GM12878 (cell line): ENCODE measurements around the gene CCDC34. TPM values are rescaled to one million over a fixed set of nuclear protein-coding genes. Genes with fewer than 3 reads are reported as not detected.

Source experiments
- ATAC-seq: fragments of 200-7000 bp; cut with Tn5 transposase; 3 replicates; pipeline ENCODE4 v1.9.1; 2020; ENCODE audit warnings: mild to moderate bottlenecking, moderate library complexity
- BruUV-seq: library from RNA; stranded (reverse); fragments of 400-500 nt; replicated peaks from 2 replicates; lab custom pipeline; 2021; lab: Mats Ljungman, UMichigan
- CTCF ChIA-PET: fragments of 300-600 bp; sonication (Branson Sonifier 250); formaldehyde crosslinking; extraction: SDS; loops from one replicate; lab custom pipeline; 2021; ENCODE audit warnings: inconsistent platforms; lab: Yijun Ruan, JAX
- POLR2A ChIA-PET: fragments of 350-600 bp; formaldehyde crosslinking; extraction: SDS; loops from one replicate; lab custom pipeline; 2021; ENCODE audit warnings: inconsistent platforms; lab: Charles Lee
- RAD21 ChIA-PET: fragments of 300-600 bp; sonication (Branson Sonifier 250); formaldehyde crosslinking; loops from one replicate; lab custom pipeline; 2023; ENCODE audit warnings: antibody characterized with exemption; ENCODE audit not compliant: unreplicated experiment; lab: Charles Lee
- SMC1A ChIA-PET: fragments of 300-600 bp; sonication (Branson Sonifier 250); formaldehyde crosslinking; loops from one replicate; lab custom pipeline; 2023; ENCODE audit not compliant: unreplicated experiment, uncharacterized antibody; lab: Charles Lee
- DNase-seq: peaks from one replicate; pipeline ENCODE4 v3.0.0-alpha.2; 2011; ENCODE audit warnings: low read depth, low spot score
- FAIRE-seq: peaks from 3 replicates; lab custom pipeline; 2011; peaks lifted over from hg19 to GRCh38; lab: Jason Lieb, UNC
- H2AFZ ChIP-seq: 2 replicates; pipeline ENCODE4 v1.6.0; 2011; ENCODE audit warnings: low read depth, low read length, control low read depth; ENCODE audit not compliant: control insufficient read depth
- H3K27ac ChIP-seq: 2 replicates; pipeline ENCODE4 v1.5.1; 2011; ENCODE audit warnings: control low read depth; ENCODE audit not compliant: control insufficient read depth, insufficient read depth
- H3K27me3 ChIP-seq, 2 experiments: replicated peaks in 1 of 2; 2 replicates each; pipeline versions ENCODE4 v1.6.0 to v1.6.1; 2011; ENCODE audit warnings: low read length in 1 of 2; ENCODE audit not compliant: control insufficient read depth in 2 of 2, insufficient read depth in 2 of 2
- H3K36me3 ChIP-seq, 2 experiments: 2 replicates each; pipeline ENCODE4 v1.5.1; 2011; ENCODE audit warnings: low read length in 1 of 2; ENCODE audit not compliant: control insufficient read depth in 2 of 2, insufficient read depth in 2 of 2
- H3K4me1 ChIP-seq: 2 replicates; pipeline ENCODE4 v1.6.1; 2011; ENCODE audit warnings: mild to moderate bottlenecking, low read length, moderate library complexity, mixed read lengths; ENCODE audit not compliant: control insufficient read depth, insufficient read depth
- H3K4me2 ChIP-seq: 2 replicates; pipeline ENCODE4 v1.6.0; 2011; ENCODE audit warnings: control low read depth; ENCODE audit not compliant: control insufficient read depth, insufficient read depth
- H3K4me3 ChIP-seq: fragments of 200-600 bp; sonication (generic); 2 replicates; pipeline ENCODE4 v1.5.1; 2016
- H3K79me2 ChIP-seq: 2 replicates; pipeline ENCODE4 v1.6.0; 2011; ENCODE audit warnings: low read length; ENCODE audit not compliant: control insufficient read depth, insufficient read depth
- H3K9ac ChIP-seq: 2 replicates; pipeline ENCODE4 v1.8.0; 2011; ENCODE audit warnings: low read length, control low read depth, mixed read lengths; ENCODE audit not compliant: control insufficient read depth, insufficient read depth
- H3K9me3 ChIP-seq: replicated peaks from 3 replicates; pipeline ENCODE4 v1.5.1; 2011; ENCODE audit warnings: mild to moderate bottlenecking, low read length; ENCODE audit not compliant: control insufficient read depth, insufficient read depth
- H4K20me1 ChIP-seq: 2 replicates; pipeline ENCODE4 v1.6.0; 2011; ENCODE audit not compliant: control insufficient read depth, insufficient read depth
- CBFB ChIP-seq: IDR thresholded peaks from 2 replicates; pipeline ENCODE4 v1.6.1; 2016; ENCODE audit warnings: antibody characterized with exemption, low read depth
- CHD4 ChIP-seq: fragments of 200-600 bp; sonication (generic); IDR thresholded peaks from 2 replicates; pipeline ENCODE4 v1.6.1; 2016; ENCODE audit warnings: mild to moderate bottlenecking
- DPF2 ChIP-seq: fragments of 450-650 bp; IDR thresholded peaks from 2 replicates; pipeline ENCODE4 v1.6.1; 2017; ENCODE audit warnings: mild to moderate bottlenecking
- GABPA ChIP-seq: IDR thresholded peaks from 2 replicates; pipeline ENCODE4 v1.6.1; 2014; ENCODE audit warnings: antibody characterized with exemption, low read depth, mild to moderate bottlenecking, inconsistent platforms
- GATAD2B ChIP-seq: fragments of 450-650 bp; conservative IDR thresholded peaks from 2 replicates; pipeline ENCODE4 v1.6.1; 2017; ENCODE audit warnings: low read depth, mild to moderate bottlenecking, moderate library complexity
- HDAC2 ChIP-seq: fragments of 200-600 bp; sonication (generic); IDR thresholded peaks from 2 replicates; pipeline ENCODE4 v1.6.1; 2017
- HDAC6 ChIP-seq: fragments of 200-600 bp; sonication (generic); IDR thresholded peaks from one replicate; pipeline ENCODE4 v1.8.0; 2017; ENCODE audit warnings: antibody characterized with exemption; ENCODE audit not compliant: unreplicated experiment
- KAT2A ChIP-seq: conservative IDR thresholded peaks from 2 replicates; pipeline ENCODE4 v1.6.1; 2011; ENCODE audit warnings: low read depth, low read length; ENCODE audit not compliant: control insufficient read depth
- KDM1A ChIP-seq: fragments of 200-600 bp; sonication (generic); IDR thresholded peaks from 2 replicates; pipeline ENCODE4 v1.6.1; 2016; ENCODE audit warnings: borderline replicate concordance
- MXI1 ChIP-seq: fragments of 150-350 bp; IDR thresholded peaks from 2 replicates; pipeline ENCODE4 v1.6.1; 2011; ENCODE audit warnings: low read depth, mild to moderate bottlenecking, inconsistent platforms, low read length, improper control_type of control experiment
- MYB ChIP-seq: fragments of 150-350 bp; IDR thresholded peaks from 2 replicates; pipeline ENCODE4 v1.6.1; 2014; ENCODE audit warnings: mild to moderate bottlenecking, low read depth, low read length, borderline replicate concordance
- NRF1 ChIP-seq: conservative IDR thresholded peaks from 2 replicates; pipeline ENCODE4 v1.6.1; 2011; ENCODE audit warnings: mild to moderate bottlenecking, low read depth, low read length, improper control_type of control experiment
- RAD51 ChIP-seq: fragments of 450-650 bp; IDR thresholded peaks from 2 replicates; pipeline ENCODE4 v1.6.1; 2016; ENCODE audit warnings: moderate library complexity, mild to moderate bottlenecking, inconsistent platforms
- TARDBP ChIP-seq: IDR thresholded peaks from 2 replicates; pipeline ENCODE4 v1.6.1; 2016; ENCODE audit warnings: borderline replicate concordance
- ZNF622 ChIP-seq: fragments of 450-650 bp; IDR thresholded peaks from 2 replicates; pipeline ENCODE4 v1.6.1; 2017; ENCODE audit warnings: mild to moderate bottlenecking, inconsistent platforms
- WGBS: methylation state at CpG from one replicate; pipeline ENCODE4 v1.1.6; 2016; ENCODE audit warnings: low lambda C conversion rate; ENCODE audit not compliant: insufficient replicate concordance, insufficient coverage; ENCODE audit errors: missing lambda C conversion rate; 5-methylcytosine and 5-hydroxymethylcytosine counted together
- in situ Hi-C: fragments of 300-500 bp; cut with MboI; formaldehyde crosslinking; loops from 9 replicates; pipeline ENCODE4 v1.14.3; 2018; ENCODE audit warnings: mixed read lengths
- intact Hi-C: fragments of 100-400 bp; cut with micrococcal nuclease; formaldehyde crosslinking; loops from one replicate; pipeline ENCODE4 v1.14.2; 2022; ENCODE audit not compliant: unreplicated experiment
- polyA plus RNA-seq, 11 experiments: library from polyadenylated mRNA; depleted of rRNA in 4 of 11; unstranded in 6 of 11; stranded (reverse) in 5 of 11; fragments of >200 nt; fragmentation: Nextera tagmentation in 4 of 11; fragmentation: Illumina TruSeq in 1 of 11; extraction: Ambion mirVana in 4 of 11; extraction: Trizol in 1 of 11; gene quantifications; 1 replicate in 1 of 11; 2 replicates in 10 of 11; pipeline versions ENCODE4 v1.2.1 to v1.2.3, GENCODE V29; 2011 to 2016; ENCODE audit warnings: inconsistent platforms in 2 of 11, missing spikeins in 2 of 11, low read depth in 1 of 11
- total RNA-seq, 4 experiments: library from RNA; depleted of rRNA in 3 of 4; stranded (reverse); fragments of >200 nt in 3 of 4; fragmentation: Illumina TruSeq in 1 of 4; extraction: Trizol in 1 of 4; gene quantifications; 2 replicates each; pipeline versions ENCODE4 v1.2.1 to v1.2.3, GENCODE V29; 2013 to 2021
- TF ChIP-seq, protein P1 (sequence below): IDR thresholded peaks from 2 replicates; pipeline ENCODE4 v1.6.1; 2012; ENCODE audit warnings: low read depth, low read length, improper control_type of control experiment

CCDC34 gene
- total and polyA plus RNA-seq, 10 of the 15 experiments (the other 5 are each of a cell fraction or from before 2014, with no cell fraction given) = 6.2 to 39.1 (median 14.6) TPM

DNA sequence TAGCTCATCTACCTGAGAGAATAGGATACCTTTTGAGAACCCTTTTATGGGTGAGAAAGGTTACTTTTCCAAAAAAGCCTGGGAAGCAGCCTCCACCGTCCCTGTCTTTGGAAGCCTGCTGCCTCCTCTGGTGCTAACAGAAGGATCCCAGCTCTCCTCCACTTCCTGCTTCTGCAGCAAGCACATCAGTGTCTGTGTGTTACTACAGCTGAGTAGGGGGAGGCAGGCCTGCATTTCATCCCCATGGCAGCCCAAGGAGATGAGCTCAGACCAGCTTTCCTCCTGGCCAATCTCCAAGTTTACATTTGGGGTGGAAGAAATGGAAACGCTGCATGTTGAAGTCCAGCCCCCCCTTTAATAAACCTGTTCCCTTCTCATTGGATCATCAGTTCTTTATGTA is 7.4 kb upstream of the CCDC34 start:
- in situ Hi-C loops = no loop called here
- no peaks in the 10 kb centered on the region for H3K4me1 ChIP-seq

More for the DNA sequence above, 7.4 kb upstream of the CCDC34 start:
- H3K79me2 ChIP-seq = no peaks in the 10 kb centered on the region
- no peaks in the 10 kb centered on the region for H4K20me1 ChIP-seq
- TF ChIP-seq DPF2 (no peak), CBFB (no peak), NRF1 (no peak), GABPA (no peak), TARDBP (no peak), CHD4 (no peak), MYB (no peak), MXI1 (no peak), HDAC2 (no peak), ZNF622 (no peak), GATAD2B (no peak), HDAC6 (no peak), KDM1A (no peak), KAT2A (no peak), RAD51 (no peak)
- TF ChIP-seq, protein P1, sequence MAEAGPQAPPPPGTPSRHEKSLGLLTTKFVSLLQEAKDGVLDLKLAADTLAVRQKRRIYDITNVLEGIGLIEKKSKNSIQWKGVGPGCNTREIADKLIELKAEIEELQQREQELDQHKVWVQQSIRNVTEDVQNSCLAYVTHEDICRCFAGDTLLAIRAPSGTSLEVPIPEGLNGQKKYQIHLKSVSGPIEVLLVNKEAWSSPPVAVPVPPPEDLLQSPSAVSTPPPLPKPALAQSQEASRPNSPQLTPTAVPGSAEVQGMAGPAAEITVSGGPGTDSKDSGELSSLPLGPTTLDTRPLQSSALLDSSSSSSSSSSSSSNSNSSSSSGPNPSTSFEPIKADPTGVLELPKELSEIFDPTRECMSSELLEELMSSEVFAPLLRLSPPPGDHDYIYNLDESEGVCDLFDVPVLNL = no peak
- DNase-seq (no peak), FAIRE-seq (no peak), ATAC-seq (no peak)
- intact Hi-C loops = no loop called here
- H3K9ac ChIP-seq = no peak overlapping the region
- no peak overlapping the region for H3K4me2 ChIP-seq
- no peaks in the 10 kb centered on the region for H3K9me3 ChIP-seq
- H3K27ac ChIP-seq = no peak overlapping the region
- ChIA-PET RAD21 (interaction anchor here (1.2 kb wide), 1 partner anchor 74 kb away, joined by 3 read pairs; no protein-coding TSS in a partner anchor), CTCF (interaction anchor here (0.7 to 0.9 kb wide), 2 partner anchors 11 to 128 kb away, joined by 3 to 4 read pairs; no protein-coding TSS in a partner anchor), POLR2A (no interaction called here), SMC1A (interaction anchor here (0.8 to 2.2 kb wide), 7 partner anchors 10 to 74 kb away, joined by 3 to 5 read pairs (median 4); no protein-coding TSS in a partner anchor)
- 72% methylated on average over 2 of the region's 2 CpGs for WGBS
- H3K27me3 ChIP-seq = no peaks in the 10 kb centered on the region
- no peaks in the 10 kb centered on the region for H3K36me3 ChIP-seq
- H2AFZ ChIP-seq = no peak overlapping the region
- BruUV-seq = no TSS peak
- H3K4me3 ChIP-seq = no peak overlapping the region
